Gastrocnemius medialis (tissue), 4 donors: Measurements from ENCODE around the gene RNU6-7. TPM values are rescaled to one million over a fixed set of nuclear protein-coding genes. Genes with fewer than 3 reads are reported as not detected.

ENCODE experiments used
- ATAC-seq, 2 donors: fragments of 150-250 bp; one replicate each; pipeline ENCODE4 v1.9.1; 2016
- DNase-seq, 2 donors: peaks; one replicate each; pipeline ENCODE4 v3.0.0-alpha.2; 2019
- H3K27ac ChIP-seq, 4 donors: fragments of 200-600 bp; sonication (generic); 1 replicate in 1 of 4; 2 replicates in 3 of 4; pipeline ENCODE4 v1.5.1; 2016 to 2018; ENCODE audit warnings: mild to moderate bottlenecking in 2 of 4, moderate library complexity in 1 of 4
- H3K27me3 ChIP-seq, 3 donors: fragments of 200-600 bp; sonication (generic) in 2 of 3; 1 replicate in 1 of 3; 2 replicates in 2 of 3; pipeline versions ENCODE4 v1.5.1 to v1.6.0; 2016 to 2019; ENCODE audit warnings: mild to moderate bottlenecking in 1 of 3, moderate library complexity in 1 of 3
- H3K36me3 ChIP-seq, 2 donors: fragments of 200-600 bp; sonication (generic) in 1 of 2; one replicate each; pipeline ENCODE4 v1.5.1; 2017 to 2018
- H3K4me1 ChIP-seq, 2 donors: fragments of 200-600 bp; sonication (generic) in 1 of 2; one replicate each; pipeline ENCODE4 v1.5.1; 2016 to 2017; ENCODE audit warnings: mild to moderate bottlenecking in 2 of 2
- H3K4me3 ChIP-seq, 4 donors: fragments of 200-600 bp; sonication (generic) in 3 of 4; 1 replicate in 1 of 4; 2 replicates in 3 of 4; pipeline ENCODE4 v1.5.1; 2016 to 2019; ENCODE audit warnings: mild to moderate bottlenecking in 2 of 4
- H3K9me3 ChIP-seq, 3 donors: fragments of 200-600 bp; sonication (generic) in 2 of 3; 1 replicate in 1 of 3; 2 replicates in 2 of 3; pipeline ENCODE4 v1.5.1; 2016 to 2019
- CTCF ChIP-seq, 5 experiments: fragments of 450-650 bp in 3 of 5; fragments of 200-600 bp in 2 of 5; sonication (generic) in 2 of 5; IDR thresholded peaks in 4 of 5; conservative IDR thresholded peaks in 1 of 5; 1 replicate in 4 of 5; 2 replicates in 1 of 5; pipeline ENCODE4 v1.5.1; 2016 to 2019; ENCODE audit warnings: antibody characterized with exemption in 5 of 5, mild to moderate bottlenecking in 3 of 5, moderate library complexity in 3 of 5
- POLR2A ChIP-seq, 2 donors: fragments of 450-650 bp; IDR thresholded peaks; one replicate each; pipeline ENCODE4 v1.6.1; 2017; ENCODE audit warnings: antibody characterized with exemption in 2 of 2, mild to moderate bottlenecking in 2 of 2, moderate library complexity in 2 of 2
- in situ Hi-C, 4 donors: fragments of 200-750 bp; cut with MboI; loops; one replicate each; pipeline versions ENCODE4 v1.15.0 to v1.8.0; 2017; ENCODE audit warnings: low sequenced_read_pairs in 4 of 4
- intact Hi-C: fragments of 100-400 bp; cut with DNase I; formaldehyde crosslinking; loops from one replicate; pipeline ENCODE4 v1.15.1; 2023; ENCODE audit warnings: low total_unique reads
- total RNA-seq, 4 donors: library from RNA; depleted of rRNA; stranded (reverse); fragments of >200 nt; gene quantifications; one replicate each; pipeline versions ENCODE4 v1.1.0 to v1.2.3, GENCODE V29; 2016

The RNU6-7 gene
- total RNA-seq, 4 donors from 2014 or later, result not detected

- Histone ChIP-seq H3K27me3 (no peaks in the 10 kb centered on the region), H3K9me3 (no peaks in the 10 kb centered on the region), H3K4me3 (no peak overlapping the region), H3K4me1 (peaks cover 0 to 4% of the 10 kb centered on the region in 2 donors), H3K27ac (no peak overlapping the region), H3K36me3 (no peaks in the 10 kb centered on the region)
- TF ChIP-seq POLR2A (IDR thresholded peaks at IDR 0.05) (no peak), CTCF (IDR thresholded peaks at IDR 0.05 in 4 of 5, conservative IDR thresholded peaks at IDR 0.05 in 1 of 5) (no peak)
- intact Hi-C loops (no loop called here), in situ Hi-C loops (no loop called here)
- no peak for ATAC-seq
- DNase-seq, result no peak
Observed at GRCh38 chr14:32195636-32196035, 6.2 kb upstream of the RNU6-7 start.

- no peak for ATAC-seq
- H3K36me3 ChIP-seq, result no peaks in the 10 kb centered on the region
- intact Hi-C loops (no loop called here), in situ Hi-C loops (no loop called here)
- H3K4me1 ChIP-seq, result peaks cover 0 to 8% of the 10 kb centered on the region in 2 donors
- H3K27me3 ChIP-seq, result no peaks in the 10 kb centered on the region
- H3K4me3 ChIP-seq, result no peak overlapping the region
- no peak overlapping the region for H3K27ac ChIP-seq
- no peaks in the 10 kb centered on the region for H3K9me3 ChIP-seq
- DNase-seq, result no peak
- TF ChIP-seq POLR2A (IDR thresholded peaks at IDR 0.05) (no peak), CTCF (IDR thresholded peaks at IDR 0.05 in 4 of 5, conservative IDR thresholded peaks at IDR 0.05 in 1 of 5) (no peak)
Observed at GRCh38 chr14:32197919-32198318, 3.9 kb upstream of the RNU6-7 start.

- ATAC-seq (peak in 1 of 2 donors; percentile 1), DNase-seq (no peak)
- Histone ChIP-seq H3K4me3 (peak overlapping the region; percentile 81 to 95 (median 84)), H3K27ac (peak overlapping the region; percentile 87 to 96 (median 92)), H3K4me1 (peaks cover 11 to 17% of the 10 kb centered on the region in 2 donors), H3K36me3 (no peaks in the 10 kb centered on the region), H3K27me3 (no peaks in the 10 kb centered on the region), H3K9me3 (no peaks in the 10 kb centered on the region)
- TF ChIP-seq CTCF (IDR thresholded peaks at IDR 0.05 in 4 of 5, conservative IDR thresholded peaks at IDR 0.05 in 1 of 5) (no peak), POLR2A (IDR thresholded peaks at IDR 0.05) (no peak)
- intact Hi-C loops, result loop anchor here (1.0 to 10.0 kb wide), 7 partner anchors 52 to 1176 kb away; partner anchors contain the start of genes AP4S1, HEATR5A and STRN3
- in situ Hi-C loops, result loop anchor here in 3 of 4 donors (5.0 to 10.0 kb wide), 4 partner anchors 118 to 314 kb away; partner anchors contain the start of gene ARHGAP5 (in 2 of the 3)
Observed at GRCh38 chr14:32200368-32201192, 1.3 kb upstream of the RNU6-7 start.

- no peaks in the 10 kb centered on the region for H3K27me3 ChIP-seq
- peak; percentile 66 to 68 for ATAC-seq
- intact Hi-C loops (loop anchor here (1.0 to 10.0 kb wide), 7 partner anchors 51 to 1177 kb away; partner anchors contain the start of genes AP4S1, HEATR5A and STRN3), in situ Hi-C loops (loop anchor here in 3 of 4 donors (5.0 to 10.0 kb wide), 4 partner anchors 119 to 313 kb away; partner anchors contain the start of gene ARHGAP5 (in 2 of the 3))
- no peaks in the 10 kb centered on the region for H3K9me3 ChIP-seq
- TF ChIP-seq CTCF (IDR thresholded peaks at IDR 0.05 in 4 of 5, conservative IDR thresholded peaks at IDR 0.05 in 1 of 5), result no peak
- peak; percentile 45 to 65 for TF ChIP-seq POLR2A (IDR thresholded peaks at IDR 0.05)
- H3K4me3 ChIP-seq, result peak overlapping the region; percentile 81 to 95 (median 84)
- H3K4me1 ChIP-seq, result peaks cover 11 to 17% of the 10 kb centered on the region in 2 donors
- peak; percentile 78 to 91 for DNase-seq
- peak overlapping the region; percentile 87 to 96 (median 92) for H3K27ac ChIP-seq
- H3K36me3 ChIP-seq, result no peaks in the 10 kb centered on the region
Observed at GRCh38 chr14:32201193-32201815, 541 bp upstream of the RNU6-7 start.
